ENCODE results near the gene MYO9B.
"Not testable (repeated sequence)": the region's sequence is repeated elsewhere in the genome, so short reads cannot be mapped to it uniquely, and the experiment has no call there.

MYO9B gene

DNA sequence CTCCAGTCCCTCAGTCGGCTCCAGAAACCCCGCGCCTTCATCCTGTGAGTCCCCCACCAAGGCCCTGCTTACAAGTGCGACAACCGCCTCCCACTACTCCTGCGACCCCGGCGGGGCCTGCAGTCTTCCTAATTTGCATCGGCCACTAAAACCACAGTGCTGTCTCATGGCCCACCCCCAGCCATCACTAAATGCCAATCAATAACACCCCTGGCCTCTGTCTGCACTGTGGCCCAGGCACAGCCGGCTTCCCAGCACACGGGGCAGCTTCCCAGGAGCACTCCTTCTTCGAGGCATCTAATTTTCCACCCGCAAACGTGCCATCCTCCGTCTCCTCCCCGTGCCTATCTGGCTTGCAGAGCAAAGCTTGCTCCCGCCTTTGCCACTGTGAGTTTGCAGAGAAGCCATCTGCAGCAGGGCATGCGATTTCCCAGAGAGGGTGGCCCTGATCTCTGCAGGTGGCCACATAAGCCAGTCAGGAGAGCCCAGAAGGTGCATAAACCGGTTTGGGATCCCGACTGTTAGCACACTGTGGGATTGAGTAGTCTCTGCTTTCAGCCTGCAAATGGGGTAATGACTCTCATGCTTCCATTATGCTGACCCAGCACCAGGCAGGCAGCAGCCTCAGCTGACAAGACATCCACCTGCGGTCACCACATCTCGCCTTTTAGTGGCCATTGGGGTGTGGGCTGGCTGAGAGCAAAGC, 105.6 kb downstream of the MYO9B start:
- peaks cover 70% of the 10 kb centered on the region for H3K36me3 ChIP-seq (replicated peaks)

DNA sequence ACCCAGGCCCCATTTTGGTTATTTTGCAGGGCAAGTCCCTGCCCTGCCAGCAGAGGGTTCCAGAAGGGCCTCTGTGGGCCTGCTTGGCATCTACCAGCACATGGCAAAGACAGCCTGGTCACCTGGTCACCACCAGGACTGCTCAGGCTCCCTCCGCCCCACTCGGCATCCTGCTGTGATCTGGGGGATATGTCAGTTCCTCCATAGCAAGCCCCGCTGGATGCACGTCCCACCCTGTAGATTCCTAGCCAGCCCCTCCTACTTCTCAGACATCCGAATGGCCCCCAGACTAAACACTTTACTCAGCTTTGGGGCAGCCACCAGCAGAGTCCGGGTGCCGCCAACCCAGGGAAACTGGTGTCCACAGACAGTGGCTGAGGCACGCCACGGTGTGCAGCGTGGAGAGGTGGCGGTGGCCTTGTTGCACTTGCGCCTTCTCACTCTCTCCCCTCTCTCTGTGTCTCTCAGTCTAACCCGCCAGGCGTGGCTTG, 107.7 kb downstream of the MYO9B start:
- in situ Hi-C loops (cut with HindIII; ENCODE audit: low pct_ligation_motif_present, low sequenced_read_pairs), result no loop called here
- Histone ChIP-seq H3K27ac (no peak overlapping the region), H3K27me3 (replicated peaks) (no peaks in the 10 kb centered on the region), H3K4me3 (ENCODE audit: low read depth, low read length) (no peak overlapping the region), H3K36me3 (replicated peaks) (peaks cover 73% of the 10 kb centered on the region)
- TF ChIP-seq, protein P1, sequence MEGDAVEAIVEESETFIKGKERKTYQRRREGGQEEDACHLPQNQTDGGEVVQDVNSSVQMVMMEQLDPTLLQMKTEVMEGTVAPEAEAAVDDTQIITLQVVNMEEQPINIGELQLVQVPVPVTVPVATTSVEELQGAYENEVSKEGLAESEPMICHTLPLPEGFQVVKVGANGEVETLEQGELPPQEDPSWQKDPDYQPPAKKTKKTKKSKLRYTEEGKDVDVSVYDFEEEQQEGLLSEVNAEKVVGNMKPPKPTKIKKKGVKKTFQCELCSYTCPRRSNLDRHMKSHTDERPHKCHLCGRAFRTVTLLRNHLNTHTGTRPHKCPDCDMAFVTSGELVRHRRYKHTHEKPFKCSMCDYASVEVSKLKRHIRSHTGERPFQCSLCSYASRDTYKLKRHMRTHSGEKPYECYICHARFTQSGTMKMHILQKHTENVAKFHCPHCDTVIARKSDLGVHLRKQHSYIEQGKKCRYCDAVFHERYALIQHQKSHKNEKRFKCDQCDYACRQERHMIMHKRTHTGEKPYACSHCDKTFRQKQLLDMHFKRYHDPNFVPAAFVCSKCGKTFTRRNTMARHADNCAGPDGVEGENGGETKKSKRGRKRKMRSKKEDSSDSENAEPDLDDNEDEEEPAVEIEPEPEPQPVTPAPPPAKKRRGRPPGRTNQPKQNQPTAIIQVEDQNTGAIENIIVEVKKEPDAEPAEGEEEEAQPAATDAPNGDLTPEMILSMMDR (IDR thresholded peaks at IDR 0.05; ENCODE audit: low read depth, low read length, missing control alignments), result no peak
- no peak for DNase-seq

More for the DNA sequence above, 105.6 kb downstream of the MYO9B start:
- DNase-seq, result no peak
- TF ChIP-seq, protein P1 (IDR thresholded peaks at IDR 0.05; ENCODE audit: low read depth, low read length, missing control alignments), result no peak
- no peak overlapping the region for H3K4me3 ChIP-seq (ENCODE audit: low read depth, low read length)
- no peak overlapping the region for H3K27ac ChIP-seq
- in situ Hi-C loops (cut with HindIII; ENCODE audit: low pct_ligation_motif_present, low sequenced_read_pairs), result no loop called here
- H3K27me3 ChIP-seq (replicated peaks), result no peaks in the 10 kb centered on the region

DNA sequence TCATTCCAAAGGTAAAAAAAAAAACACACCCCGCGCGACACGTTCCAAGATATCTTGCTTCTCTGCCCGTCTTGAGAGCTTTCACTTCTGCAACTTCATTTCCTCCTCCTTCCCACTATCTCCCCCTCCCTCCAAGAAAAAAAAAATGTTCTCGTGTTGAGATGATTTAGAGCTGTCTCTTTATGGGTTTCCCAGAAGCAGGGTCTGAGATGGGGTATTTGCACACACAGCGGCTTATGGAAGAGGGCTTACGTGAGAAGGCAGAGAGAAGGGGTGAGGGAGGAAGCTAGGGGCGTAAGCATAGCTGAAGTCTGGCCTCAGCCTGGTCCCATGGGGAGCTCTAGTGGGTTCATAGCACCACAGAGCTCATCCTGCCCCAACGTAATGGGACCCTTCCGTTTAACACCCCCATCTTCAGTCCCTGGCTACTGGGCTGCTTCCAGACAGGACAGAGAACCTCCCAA, 108.3 kb downstream of the MYO9B start:
- no peak overlapping the region for H3K27ac ChIP-seq
- TF ChIP-seq, protein P1 (IDR thresholded peaks at IDR 0.05; ENCODE audit: low read depth, low read length, missing control alignments), result no peak
- no peak for DNase-seq
- H3K36me3 ChIP-seq (replicated peaks), result peaks cover 75% of the 10 kb centered on the region
- in situ Hi-C loops (cut with HindIII; ENCODE audit: low pct_ligation_motif_present, low sequenced_read_pairs), result no loop called here
- no peaks in the 10 kb centered on the region for H3K27me3 ChIP-seq (replicated peaks)
- no peak overlapping the region for H3K4me3 ChIP-seq (ENCODE audit: low read depth, low read length)

DNA sequence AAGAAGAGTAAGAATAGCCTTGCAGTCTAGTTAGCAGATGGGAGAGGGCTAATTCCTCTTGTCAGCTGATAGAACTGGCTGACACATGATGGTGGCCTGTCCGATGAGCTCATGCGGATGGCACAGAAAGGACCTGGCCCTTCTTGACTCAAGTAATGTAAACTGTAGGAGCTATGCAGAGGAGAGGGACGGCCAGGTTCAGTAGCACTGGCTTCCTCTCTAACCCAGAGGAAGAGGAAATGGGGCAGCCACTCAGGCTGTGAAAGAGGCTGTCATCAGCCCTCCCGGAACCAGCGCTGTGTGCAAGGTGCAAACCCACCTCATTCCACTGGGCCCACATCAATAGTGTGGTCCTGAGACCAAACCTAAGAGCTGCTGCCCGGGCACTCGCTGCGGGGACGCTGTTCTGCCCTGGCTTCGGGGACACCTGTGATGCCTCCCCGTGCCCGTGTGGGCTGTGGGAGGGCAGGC, 108.8 kb downstream of the MYO9B start:
- DNase-seq, result no peak
- TF ChIP-seq, protein P1 (IDR thresholded peaks at IDR 0.05; ENCODE audit: low read depth, low read length, missing control alignments), result no peak
- Histone ChIP-seq H3K27me3 (replicated peaks) (no peaks in the 10 kb centered on the region), H3K27ac (no peak overlapping the region), H3K4me3 (ENCODE audit: low read depth, low read length) (no peak overlapping the region), H3K36me3 (replicated peaks) (peaks cover 77% of the 10 kb centered on the region)
- in situ Hi-C loops (cut with HindIII; ENCODE audit: low pct_ligation_motif_present, low sequenced_read_pairs), result no loop called here

DNA sequence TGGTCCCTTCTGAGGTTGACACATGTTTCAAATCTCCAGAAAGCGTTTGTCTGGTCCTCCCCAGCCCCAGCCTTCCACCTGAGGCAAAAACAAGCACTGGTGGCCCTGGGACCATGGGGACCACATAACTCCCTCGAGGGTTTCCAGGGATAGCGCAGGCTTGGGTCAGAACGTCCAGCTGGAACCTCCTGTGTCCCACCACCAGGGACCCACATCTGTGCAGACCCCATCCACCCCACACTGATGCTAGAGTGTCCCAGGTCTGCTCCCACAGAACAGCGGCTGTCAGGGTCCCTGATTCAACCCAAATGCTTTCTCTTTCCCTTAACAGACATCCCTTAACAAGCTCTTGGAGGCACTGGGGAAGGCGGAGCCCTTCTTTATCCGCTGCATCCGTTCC, 110.0 kb downstream of the MYO9B start:
- Histone ChIP-seq H3K27ac (no peak overlapping the region), H3K27me3 (replicated peaks) (no peaks in the 10 kb centered on the region), H3K36me3 (replicated peaks) (peaks cover 79% of the 10 kb centered on the region), H3K4me3 (ENCODE audit: low read depth, low read length) (no peak overlapping the region)
- no peak for DNase-seq
- TF ChIP-seq, protein P1 (IDR thresholded peaks at IDR 0.05; ENCODE audit: low read depth, low read length, missing control alignments), result no peak
- in situ Hi-C loops (cut with HindIII; ENCODE audit: low pct_ligation_motif_present, low sequenced_read_pairs), result no loop called here

DNA sequence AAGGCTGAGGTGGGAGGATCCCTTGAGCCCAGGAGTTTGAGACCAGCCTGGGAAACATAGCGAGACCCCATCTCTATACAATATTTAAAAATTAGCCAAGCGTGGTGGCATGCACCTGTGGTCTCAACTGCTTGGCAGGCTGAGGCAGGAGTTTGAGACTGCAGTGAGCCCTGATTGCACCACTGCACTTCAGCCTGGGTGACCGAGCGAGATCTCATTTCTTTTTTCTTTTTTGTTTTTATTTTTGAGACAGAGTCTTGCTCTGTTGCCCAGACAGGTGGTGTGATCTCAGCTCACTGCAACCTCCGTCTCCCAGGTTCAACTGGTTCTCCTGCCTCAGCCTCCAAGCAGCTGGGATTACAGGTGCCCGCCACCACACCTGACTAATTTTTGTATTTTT, 116.2 kb downstream of the MYO9B start:
- H3K4me3 ChIP-seq (ENCODE audit: low read depth, low read length); in situ Hi-C loops (cut with HindIII; ENCODE audit: low pct_ligation_motif_present, low sequenced_read_pairs); DNase-seq; H3K27me3 ChIP-seq (replicated peaks); H3K27ac ChIP-seq: not testable (repeated sequence)
- H3K36me3 ChIP-seq (replicated peaks), result peaks cover 79% of the 10 kb centered on the region

Data from brain microvascular endothelial cell (primary cell).